Caco-2 (cell line): ENCODE measurements around the gene VPS13D. TPM values are rescaled to one million over a fixed set of nuclear protein-coding genes. Genes with fewer than 3 reads are reported as not detected.

ENCODE experiments used
- BruUV-seq: library from RNA; stranded (reverse); fragments of 400-500 nt; replicated peaks from 2 replicates; lab custom pipeline; 2021; lab: Mats Ljungman, UMichigan
- CTCF ChIA-PET: fragments of 300-600 bp; sonication (Branson Sonifier 250); formaldehyde crosslinking; loops from one replicate; lab custom pipeline; 2022; ENCODE audit warnings: antibody characterized with exemption; lab: Charles Lee
- POLR2A ChIA-PET: fragments of 300-600 bp; sonication (Branson Sonifier 250); formaldehyde crosslinking; loops from one replicate; lab custom pipeline; 2022; ENCODE audit warnings: antibody characterized with exemption; lab: Charles Lee
- DNase-seq, 2 experiments: peaks; one replicate each; pipeline versions ENCODE4 v3.0.0 to v3.0.0-alpha.2; 2020 to 2022
- H3K27me3 ChIP-seq: replicated peaks from 2 replicates; pipeline ENCODE4 v1.6.0; 2011; ENCODE audit warnings: low read length; ENCODE audit not compliant: control insufficient read depth, insufficient read depth
- H3K36me3 ChIP-seq: 2 replicates; pipeline ENCODE4 v1.5.1; 2011; ENCODE audit warnings: low read length; ENCODE audit not compliant: control insufficient read depth, insufficient read depth
- H3K4me1 ChIP-seq: fragments of 250-450 bp; sonication (Bioruptor Pico); 2 replicates; pipeline ENCODE4 v1.5.1; 2020; ENCODE audit warnings: mild to moderate bottlenecking
- H3K4me3 ChIP-seq: 2 replicates; pipeline ENCODE4 v1.5.1; 2011; ENCODE audit warnings: low read depth, mild to moderate bottlenecking, control low read depth, low read length
- H3K9me3 ChIP-seq: fragments of 250-450 bp; sonication (Bioruptor Pico); 2 replicates; pipeline ENCODE4 v1.5.1; 2020; ENCODE audit warnings: mild to moderate bottlenecking, moderate library complexity
- H3K27ac Mint-ChIP-seq: one replicate; pipeline ENCODE4 v1.8.0; 2022; ENCODE audit warnings: mixed read lengths; ENCODE audit not compliant: unreplicated experiment
- H3K27me3 Mint-ChIP-seq: one replicate; pipeline ENCODE4 v1.8.0; 2022; ENCODE audit warnings: mixed read lengths; ENCODE audit not compliant: insufficient read depth, unreplicated experiment
- H3K36me3 Mint-ChIP-seq: one replicate; pipeline ENCODE4 v1.8.0; 2022; ENCODE audit warnings: mild to moderate bottlenecking, mixed read lengths; ENCODE audit not compliant: insufficient read depth, unreplicated experiment
- H3K4me1 Mint-ChIP-seq: one replicate; pipeline ENCODE4 v1.8.0; 2022; ENCODE audit warnings: low read depth, mixed read lengths; ENCODE audit not compliant: unreplicated experiment
- H3K4me3 Mint-ChIP-seq: one replicate; pipeline ENCODE4 v1.8.0; 2022; ENCODE audit warnings: mild to moderate bottlenecking, moderate library complexity, mixed read lengths; ENCODE audit not compliant: unreplicated experiment
- H3K9me3 Mint-ChIP-seq: one replicate; pipeline ENCODE4 v1.8.0; 2022; ENCODE audit warnings: mixed read lengths; ENCODE audit not compliant: unreplicated experiment
- intact Hi-C: fragments of 100-400 bp; cut with micrococcal nuclease; formaldehyde crosslinking; loops from one replicate; pipeline ENCODE4 v1.10.0; 2022; ENCODE audit not compliant: unreplicated experiment
- total RNA-seq: library from RNA; stranded (reverse); gene quantifications from 2 replicates; pipeline ENCODE4 v1.2.3, GENCODE V29; 2022
- TF ChIP-seq, protein P1 (sequence below), 2 experiments: fragments of 200-600 bp in 1 of 2; IDR thresholded peaks; 1 replicate in 1 of 2; 2 replicates in 1 of 2; pipeline versions ENCODE4 v1.5.1 to v1.8.0; 2011 to 2022; ENCODE audit warnings: antibody characterized with exemption in 1 of 2, control low read depth in 1 of 2, inconsistent platforms in 1 of 2, low read depth in 1 of 2, low read length in 1 of 2, mild to moderate bottlenecking in 1 of 2, moderate library complexity in 1 of 2; ENCODE audit not compliant: insufficient read depth in 1 of 2, severe bottlenecking in 1 of 2, unreplicated experiment in 1 of 2

VPS13D gene
- total RNA-seq, 1 experiment from 2014 or later: 25.6 TPM

DNA sequence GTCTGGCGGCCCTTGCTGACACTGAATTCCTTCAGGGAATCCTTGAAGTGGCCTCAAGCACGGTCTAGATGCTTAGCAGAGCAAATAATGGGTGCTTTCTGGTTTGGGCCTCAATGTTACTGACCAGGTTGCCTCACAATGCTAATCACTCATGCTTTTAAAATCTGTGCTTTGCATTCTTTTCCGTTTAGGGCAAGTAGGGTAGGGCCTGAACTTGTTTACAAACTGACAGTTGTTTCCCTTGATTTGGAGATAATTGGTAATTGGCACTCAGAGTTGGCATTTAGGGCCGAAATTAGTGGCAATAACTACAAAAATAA is 1.4 kb downstream of the VPS13D start:
- CTCF ChIA-PET: no interaction called here
- H3K4me1 ChIP-seq: peaks cover 8% of the 10 kb centered on the region
- H3K36me3 ChIP-seq: no peaks in the 10 kb centered on the region
- BruUV-seq: no TSS peak
- H3K9me3 ChIP-seq: no peaks in the 10 kb centered on the region
- no peak for DNase-seq
- Mint-ChIP-seq H3K4me1 (no peaks in the 10 kb centered on the region), H3K27ac (no peak overlapping the region), H3K9me3 (no peaks in the 10 kb centered on the region), H3K36me3 (peaks cover 5% of the 10 kb centered on the region), H3K27me3 (no peaks in the 10 kb centered on the region), H3K4me3 (peak overlapping the region; percentile 76)
- intact Hi-C loops: no loop called here
- no peaks in the 10 kb centered on the region for H3K27me3 ChIP-seq
- H3K4me3 ChIP-seq: peak overlapping the region; percentile 83
- TF ChIP-seq, protein P1, sequence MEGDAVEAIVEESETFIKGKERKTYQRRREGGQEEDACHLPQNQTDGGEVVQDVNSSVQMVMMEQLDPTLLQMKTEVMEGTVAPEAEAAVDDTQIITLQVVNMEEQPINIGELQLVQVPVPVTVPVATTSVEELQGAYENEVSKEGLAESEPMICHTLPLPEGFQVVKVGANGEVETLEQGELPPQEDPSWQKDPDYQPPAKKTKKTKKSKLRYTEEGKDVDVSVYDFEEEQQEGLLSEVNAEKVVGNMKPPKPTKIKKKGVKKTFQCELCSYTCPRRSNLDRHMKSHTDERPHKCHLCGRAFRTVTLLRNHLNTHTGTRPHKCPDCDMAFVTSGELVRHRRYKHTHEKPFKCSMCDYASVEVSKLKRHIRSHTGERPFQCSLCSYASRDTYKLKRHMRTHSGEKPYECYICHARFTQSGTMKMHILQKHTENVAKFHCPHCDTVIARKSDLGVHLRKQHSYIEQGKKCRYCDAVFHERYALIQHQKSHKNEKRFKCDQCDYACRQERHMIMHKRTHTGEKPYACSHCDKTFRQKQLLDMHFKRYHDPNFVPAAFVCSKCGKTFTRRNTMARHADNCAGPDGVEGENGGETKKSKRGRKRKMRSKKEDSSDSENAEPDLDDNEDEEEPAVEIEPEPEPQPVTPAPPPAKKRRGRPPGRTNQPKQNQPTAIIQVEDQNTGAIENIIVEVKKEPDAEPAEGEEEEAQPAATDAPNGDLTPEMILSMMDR (IDR thresholded peaks at IDR 0.05; ENCODE audit: insufficient read depth in 1 of 2, low read depth in 1 of 2, low read length in 1 of 2, severe bottlenecking in 1 of 2, unreplicated experiment in 1 of 2): no peak
- POLR2A ChIA-PET: no interaction called here

DNA sequence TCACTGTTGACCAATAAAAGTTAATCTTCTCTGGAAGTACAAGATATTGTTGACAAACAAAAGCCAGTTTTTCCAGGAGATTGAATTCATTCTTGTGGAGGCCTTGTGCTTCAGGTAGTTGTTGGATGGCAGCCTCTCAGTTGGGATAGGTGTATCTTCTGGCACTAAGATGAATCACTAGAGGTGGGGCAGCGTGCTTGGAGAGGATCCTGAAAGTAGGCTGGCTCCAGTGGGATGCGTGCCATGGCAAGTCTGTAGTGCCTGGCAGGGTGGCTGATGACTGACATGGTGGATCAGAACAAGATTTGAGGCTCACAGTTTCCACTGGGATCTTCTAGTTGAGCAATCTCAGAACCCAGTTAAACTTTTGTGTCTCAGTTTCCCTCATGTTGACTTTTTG is 2.4 kb downstream of the VPS13D start:
- Mint-ChIP-seq H3K4me1 (no peaks in the 10 kb centered on the region), H3K36me3 (peaks cover 5% of the 10 kb centered on the region), H3K27ac (no peak overlapping the region), H3K9me3 (no peaks in the 10 kb centered on the region), H3K27me3 (no peaks in the 10 kb centered on the region), H3K4me3 (no peak overlapping the region)
- ChIA-PET CTCF (no interaction called here), POLR2A (no interaction called here)
- Histone ChIP-seq H3K9me3 (no peaks in the 10 kb centered on the region), H3K4me3 (no peak overlapping the region), H3K4me1 (peaks cover 8% of the 10 kb centered on the region), H3K36me3 (no peaks in the 10 kb centered on the region), H3K27me3 (no peaks in the 10 kb centered on the region)
- TF ChIP-seq, protein P1 (IDR thresholded peaks at IDR 0.05; ENCODE audit: insufficient read depth in 1 of 2, low read depth in 1 of 2, low read length in 1 of 2, severe bottlenecking in 1 of 2, unreplicated experiment in 1 of 2): no peak
- intact Hi-C loops: no loop called here
- BruUV-seq: no TSS peak
- DNase-seq: no peak

DNA sequence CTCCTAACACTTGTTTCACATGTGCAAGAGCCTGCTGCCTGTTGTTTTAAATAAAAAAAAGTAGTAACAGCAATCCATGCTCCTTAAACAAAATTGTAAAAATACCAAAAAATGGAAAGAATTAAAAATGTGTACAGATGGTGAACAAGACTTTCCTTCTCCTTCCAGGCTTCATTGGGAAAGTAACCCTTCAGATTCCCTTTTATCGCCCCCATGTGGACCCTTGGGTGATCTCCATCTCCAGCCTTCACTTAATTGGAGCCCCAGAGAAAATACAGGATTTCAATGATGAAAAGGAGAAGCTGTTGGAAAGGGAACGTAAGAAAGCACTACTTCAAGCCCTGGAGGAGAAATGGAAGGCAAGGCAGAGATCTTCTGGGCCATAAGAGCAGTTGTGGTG is 14.2 kb downstream of the VPS13D start:
- POLR2A ChIA-PET: no interaction called here

More for the DNA sequence above, 14.2 kb downstream of the VPS13D start:
- H3K4me1 Mint-ChIP-seq: no peaks in the 10 kb centered on the region
- TF ChIP-seq, protein P1 (IDR thresholded peaks at IDR 0.05; ENCODE audit: insufficient read depth in 1 of 2, low read depth in 1 of 2, low read length in 1 of 2, severe bottlenecking in 1 of 2, unreplicated experiment in 1 of 2): peak; percentile 11 to 42
- no peaks in the 10 kb centered on the region for H3K9me3 Mint-ChIP-seq
- Histone ChIP-seq H3K4me3 (no peak overlapping the region), H3K27me3 (no peaks in the 10 kb centered on the region), H3K4me1 (no peaks in the 10 kb centered on the region), H3K9me3 (no peaks in the 10 kb centered on the region), H3K36me3 (no peaks in the 10 kb centered on the region)
- BruUV-seq: no TSS peak
- DNase-seq: peak in 1 of 2 experiments; percentile 25
- CTCF ChIA-PET: interaction anchor here (1.1 kb wide), 1 partner anchor 119 kb away, joined by 3 read pairs; no protein-coding TSS in a partner anchor
- H3K4me3 Mint-ChIP-seq: no peak overlapping the region
- H3K27ac Mint-ChIP-seq: no peak overlapping the region
- intact Hi-C loops: no loop called here
- H3K27me3 Mint-ChIP-seq: no peaks in the 10 kb centered on the region
- H3K36me3 Mint-ChIP-seq: peaks cover 12% of the 10 kb centered on the region
